B cell (primary cell): ENCODE results near the gene EPHA2. TPM values are rescaled to one million over a fixed set of nuclear protein-coding genes. Genes with fewer than 3 reads are reported as not detected.

Source experiments
- ATAC-seq: fragments of 200-7000 bp; cut with Tn5 transposase; one replicate; pipeline ENCODE4 v1.10.0; 2021; ENCODE audit warnings: low read depth, mild to moderate bottlenecking, moderate number of reproducible peaks, moderate library complexity
- CTCF ChIA-PET: fragments of 350-600 bp; sonication (Branson Sonifier 250); formaldehyde crosslinking; loops from one replicate; lab custom pipeline; 2021; ENCODE audit warnings: antibody characterized with exemption, inconsistent platforms; lab: Charles Lee
- POLR2A ChIA-PET: fragments of 350-600 bp; sonication (Branson Sonifier 250); formaldehyde crosslinking; loops from one replicate; lab custom pipeline; 2021; ENCODE audit warnings: antibody characterized with exemption; lab: Charles Lee
- DNase-seq: peaks from one replicate; pipeline ENCODE4 v3.0.0; 2013
- H2AFZ ChIP-seq: 2 replicates; pipeline ENCODE4 v1.6.1; 2012; ENCODE audit warnings: mild to moderate bottlenecking, low read depth, low read length; ENCODE audit not compliant: insufficient read depth, poor library complexity, severe bottlenecking
- H3K27ac ChIP-seq, 2 donors: 1 replicate in 1 of 2; 2 replicates in 1 of 2; pipeline ENCODE4 v1.5.1; 2012 to 2013; ENCODE audit warnings: low read length in 2 of 2, mild to moderate bottlenecking in 2 of 2, moderate library complexity in 1 of 2
- H3K27me3 ChIP-seq, 4 experiments: fragments of 200-600 bp in 1 of 4; sonication (generic) in 1 of 4; replicated peaks in 1 of 4; 1 replicate in 2 of 4; 2 replicates in 2 of 4; pipeline versions ENCODE4 v1.6.1 to v1.7.0; 2013 to 2016; ENCODE audit warnings: low read length in 3 of 4, mild to moderate bottlenecking in 2 of 4, mixed read lengths in 1 of 4, moderate library complexity in 1 of 4; ENCODE audit not compliant: insufficient read depth in 4 of 4, control insufficient read depth in 3 of 4; ENCODE audit errors: control extremely low read depth in 1 of 4
- H3K36me3 ChIP-seq, 2 experiments: replicated peaks in 1 of 2; 1 replicate in 1 of 2; 2 replicates in 1 of 2; pipeline versions ENCODE4 v1.6.1 to v1.7.1; 2013; ENCODE audit warnings: low read length in 1 of 2; ENCODE audit not compliant: insufficient read depth in 2 of 2, control insufficient read depth in 1 of 2; ENCODE audit errors: control extremely low read depth in 1 of 2, extremely low read depth in 1 of 2
- H3K4me1 ChIP-seq, 2 donors: fragments of 200-600 bp in 1 of 2; sonication (generic) in 1 of 2; 1 replicate in 1 of 2; 2 replicates in 1 of 2; pipeline versions ENCODE4 v1.5.1 to v1.6.1; 2013 to 2017; ENCODE audit warnings: low read length in 2 of 2; ENCODE audit not compliant: control insufficient read depth in 2 of 2, insufficient read depth in 2 of 2
- H3K4me2 ChIP-seq: replicated peaks from 2 replicates; pipeline ENCODE3; 2012; ENCODE audit warnings: mild to moderate bottlenecking, low read depth, low read length; ENCODE audit not compliant: poor library complexity, severe bottlenecking
- H3K4me3 ChIP-seq, 5 experiments: fragments of 200-600 bp in 1 of 5; sonication (generic) in 1 of 5; 1 replicate in 3 of 5; 2 replicates in 2 of 5; pipeline versions ENCODE4 v1.5.1 to v1.7.0; 2011 to 2016; ENCODE audit warnings: low read length in 4 of 5, mild to moderate bottlenecking in 4 of 5, low read depth in 2 of 5, control low read depth in 1 of 5, moderate library complexity in 1 of 5; ENCODE audit not compliant: insufficient read depth in 1 of 5; ENCODE audit errors: control extremely low read depth in 1 of 5, extremely low read depth in 1 of 5
- H3K79me2 ChIP-seq: fragments of 200-600 bp; sonication (generic); one replicate; pipeline ENCODE4 v1.6.0; 2016; ENCODE audit warnings: low read length; ENCODE audit not compliant: control insufficient read depth, insufficient read depth
- H3K9ac ChIP-seq: fragments of 200-600 bp; sonication (generic); 2 replicates; pipeline ENCODE4 v1.6.1; 2017; ENCODE audit warnings: mild to moderate bottlenecking, low read length, moderate library complexity
- H3K9me3 ChIP-seq, 3 donors: one replicate each; pipeline versions ENCODE4 v1.6.1 to v1.7.1; 2013; ENCODE audit warnings: low read length in 2 of 3; ENCODE audit not compliant: control insufficient read depth in 2 of 3, insufficient read depth in 1 of 3; ENCODE audit errors: control extremely low read depth in 1 of 3
- H4K20me1 ChIP-seq: 2 replicates; pipeline ENCODE4 v1.6.0; 2012; ENCODE audit warnings: mild to moderate bottlenecking, low read length; ENCODE audit not compliant: insufficient read depth, control insufficient read depth, poor library complexity, severe bottlenecking
- H3K27ac Mint-ChIP-seq: one replicate; pipeline ENCODE4 v1.8.0; 2021; ENCODE audit warnings: mixed read lengths
- H3K27me3 Mint-ChIP-seq: one replicate; pipeline ENCODE4 v1.8.0; 2021; ENCODE audit warnings: mixed read lengths
- H3K4me1 Mint-ChIP-seq: one replicate; pipeline ENCODE4 v1.8.0; 2021; ENCODE audit warnings: mixed read lengths
- H3K4me3 Mint-ChIP-seq: one replicate; pipeline ENCODE4 v1.8.0; 2021; ENCODE audit warnings: mixed read lengths
- H3K9me3 Mint-ChIP-seq: one replicate; pipeline ENCODE4 v1.8.0; 2022; ENCODE audit warnings: mixed read lengths; ENCODE audit not compliant: insufficient read depth
- EZH2 ChIP-seq: IDR thresholded peaks from 2 replicates; pipeline ENCODE4 v1.6.1; 2012; ENCODE audit warnings: borderline replicate concordance, low read depth, mild to moderate bottlenecking, moderate library complexity, low read length; ENCODE audit not compliant: insufficient read depth, poor library complexity, severe bottlenecking
- WGBS: methylation state at CpG from one replicate; pipeline ENCODE4 v1.1.5; 2013; ENCODE audit warnings: missing lambda C conversion rate; ENCODE audit not compliant: insufficient coverage; 5-methylcytosine and 5-hydroxymethylcytosine counted together
- intact Hi-C: fragments of 100-400 bp; cut with micrococcal nuclease; formaldehyde crosslinking; loops from one replicate; pipeline ENCODE4 v1.10.0; 2022
- polyA plus RNA-seq: library from polyadenylated mRNA; depleted of rRNA; stranded (reverse); fragments of >200 nt; gene quantifications from 2 replicates; pipeline ENCODE4 v1.2.3, GENCODE V29; 2012
- total RNA-seq, 2 donors: library from RNA; stranded (reverse); fragments of 120-200 nt in 1 of 2; gene quantifications; 1 replicate in 1 of 2; 2 replicates in 1 of 2; pipeline versions ENCODE4 v1.2.3 to v1.2.4, GENCODE V29; 2013 to 2022
- TF ChIP-seq, protein P1 (sequence below): fragments of 200-600 bp; IDR thresholded peaks from one replicate; pipeline ENCODE4 v1.8.0; 2022; ENCODE audit warnings: antibody characterized with exemption, mild to moderate bottlenecking

EPHA2 gene
- total and polyA plus RNA-seq, 2 donors (not counting 1 experiment from before 2014, with no cell fraction given), result 0.12 TPM; not detected in 1

DNA sequence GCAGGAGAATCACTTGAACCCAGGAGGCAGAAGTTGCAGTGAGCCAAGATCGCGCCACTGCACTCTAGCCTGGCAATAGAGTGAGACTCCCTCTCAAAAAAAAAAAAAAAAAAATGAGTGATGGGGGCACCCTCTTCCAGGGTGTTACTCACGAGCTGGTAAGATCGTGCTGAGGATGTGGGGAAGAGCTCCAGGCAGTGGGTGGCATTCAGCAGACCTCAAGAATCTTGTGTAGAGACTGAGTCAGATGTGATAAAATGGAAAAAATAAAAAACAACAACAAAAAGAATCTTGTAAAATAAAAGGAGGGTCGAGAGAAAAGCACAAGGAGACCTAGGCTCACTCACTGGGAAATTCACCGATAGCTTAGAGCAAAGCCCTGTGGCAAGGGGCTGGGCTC lies 38.5 kb downstream of the EPHA2 start:
- H4K20me1 ChIP-seq, result no peaks in the 10 kb centered on the region
- no peak overlapping the region for H3K4me3 ChIP-seq
- ATAC-seq (no peak), DNase-seq (no peak)
- ChIA-PET CTCF (no interaction called here), POLR2A (no interaction called here)
- 100% methylated on average over 1 of the region's 6 CpGs for WGBS
- H3K36me3 ChIP-seq, result no peaks in the 10 kb centered on the region
- H3K9me3 ChIP-seq, result peaks cover 0 to 2% (median 0%) of the 10 kb centered on the region in 3 donors
- no peak overlapping the region for H3K27ac ChIP-seq
- no peaks in the 10 kb centered on the region for H3K79me2 ChIP-seq
- Mint-ChIP-seq H3K9me3 (no peaks in the 10 kb centered on the region), H3K27me3 (peaks cover 18% of the 10 kb centered on the region), H3K27ac (no peak overlapping the region), H3K4me3 (no peak overlapping the region), H3K4me1 (no peaks in the 10 kb centered on the region)
- H3K9ac ChIP-seq, result no peak overlapping the region
- peaks cover 0 to 14% (median 2%) of the 10 kb centered on the region in 4 experiments for H3K27me3 ChIP-seq
- H3K4me1 ChIP-seq, result no peaks in the 10 kb centered on the region
- intact Hi-C loops, result no loop called here
- TF ChIP-seq EZH2, result no peak
- TF ChIP-seq, protein P1, sequence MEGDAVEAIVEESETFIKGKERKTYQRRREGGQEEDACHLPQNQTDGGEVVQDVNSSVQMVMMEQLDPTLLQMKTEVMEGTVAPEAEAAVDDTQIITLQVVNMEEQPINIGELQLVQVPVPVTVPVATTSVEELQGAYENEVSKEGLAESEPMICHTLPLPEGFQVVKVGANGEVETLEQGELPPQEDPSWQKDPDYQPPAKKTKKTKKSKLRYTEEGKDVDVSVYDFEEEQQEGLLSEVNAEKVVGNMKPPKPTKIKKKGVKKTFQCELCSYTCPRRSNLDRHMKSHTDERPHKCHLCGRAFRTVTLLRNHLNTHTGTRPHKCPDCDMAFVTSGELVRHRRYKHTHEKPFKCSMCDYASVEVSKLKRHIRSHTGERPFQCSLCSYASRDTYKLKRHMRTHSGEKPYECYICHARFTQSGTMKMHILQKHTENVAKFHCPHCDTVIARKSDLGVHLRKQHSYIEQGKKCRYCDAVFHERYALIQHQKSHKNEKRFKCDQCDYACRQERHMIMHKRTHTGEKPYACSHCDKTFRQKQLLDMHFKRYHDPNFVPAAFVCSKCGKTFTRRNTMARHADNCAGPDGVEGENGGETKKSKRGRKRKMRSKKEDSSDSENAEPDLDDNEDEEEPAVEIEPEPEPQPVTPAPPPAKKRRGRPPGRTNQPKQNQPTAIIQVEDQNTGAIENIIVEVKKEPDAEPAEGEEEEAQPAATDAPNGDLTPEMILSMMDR, result no peak
- no peak overlapping the region for H2AFZ ChIP-seq
- H3K4me2 ChIP-seq, result no peak overlapping the region

DNA sequence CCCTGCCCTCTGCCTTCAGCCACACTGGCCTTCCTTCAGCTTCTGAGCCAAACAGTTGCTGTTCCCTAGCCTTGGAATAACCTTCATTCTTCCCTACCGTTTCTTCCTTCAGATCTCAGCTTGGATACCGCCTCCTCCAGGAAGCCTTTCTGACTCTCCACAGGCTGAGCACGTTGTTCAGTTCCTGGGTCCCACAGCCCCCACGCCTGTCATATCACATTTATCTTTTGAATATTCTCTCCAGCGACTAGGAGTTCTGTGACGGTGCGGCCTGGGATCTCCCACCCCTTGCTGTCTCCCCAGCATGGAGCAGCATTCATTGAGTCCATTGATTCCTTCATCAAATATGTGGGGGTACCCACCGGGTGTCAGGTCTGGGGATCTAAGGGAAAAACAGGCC lies 39.2 kb downstream of the EPHA2 start:
- no peak overlapping the region for H3K9ac ChIP-seq
- H3K79me2 ChIP-seq, result no peaks in the 10 kb centered on the region
- ATAC-seq, result no peak
- intact Hi-C loops, result no loop called here
- Mint-ChIP-seq H3K27me3 (peaks cover 18% of the 10 kb centered on the region), H3K9me3 (no peaks in the 10 kb centered on the region), H3K27ac (no peak overlapping the region), H3K4me1 (no peaks in the 10 kb centered on the region), H3K4me3 (no peak overlapping the region)
- no peaks in the 10 kb centered on the region for H4K20me1 ChIP-seq
- no peak for DNase-seq
- no peaks in the 10 kb centered on the region for H3K4me1 ChIP-seq
- CTCF ChIA-PET, result no interaction called here
- 91% methylated on average over 5 of the region's 8 CpGs for WGBS
- no peaks in the 10 kb centered on the region for H3K36me3 ChIP-seq
- no peak overlapping the region for H2AFZ ChIP-seq
- POLR2A ChIA-PET, result no interaction called here
- H3K27me3 ChIP-seq, result peaks cover 0 to 12% (median under 1%) of the 10 kb centered on the region in 4 experiments
- H3K4me3 ChIP-seq, result no peak overlapping the region
- TF ChIP-seq EZH2, result no peak
- TF ChIP-seq, protein P1, result no peak
- H3K9me3 ChIP-seq, result no peaks in the 10 kb centered on the region
- H3K4me2 ChIP-seq, result no peak overlapping the region
- H3K27ac ChIP-seq, result no peak overlapping the region
